SJCRH30 (cell line): ENCODE results near the gene SPACA6. TPM values are rescaled to one million over a fixed set of nuclear protein-coding genes. Genes with fewer than 3 reads are reported as not detected.
"Not testable (repeated sequence)": the region's sequence is repeated elsewhere in the genome, so short reads cannot be mapped to it uniquely, and the experiment has no call there.

ENCODE experiments used
- DNase-seq, 2 experiments: peaks; one replicate each; pipeline ENCODE4 v3.0.0-alpha.2; 2015 to 2020
- H3K27ac ChIP-seq: fragments of 250-450 bp; sonication (Bioruptor Pico); 2 replicates; pipeline ENCODE4 v1.5.1; 2020; ENCODE audit warnings: mild to moderate bottlenecking, moderate library complexity
- H3K27me3 ChIP-seq: fragments of 250-450 bp; sonication (Bioruptor Pico); 2 replicates; pipeline ENCODE4 v1.5.1; 2020; ENCODE audit warnings: mild to moderate bottlenecking, moderate library complexity
- H3K36me3 ChIP-seq: fragments of 250-450 bp; sonication (Bioruptor Pico); 2 replicates; pipeline ENCODE4 v1.5.1; 2020; ENCODE audit warnings: mild to moderate bottlenecking, moderate library complexity
- H3K4me1 ChIP-seq: fragments of 250-450 bp; sonication (Bioruptor Pico); 2 replicates; pipeline ENCODE4 v1.5.1; 2020; ENCODE audit warnings: mild to moderate bottlenecking, moderate library complexity
- H3K4me3 ChIP-seq: fragments of 250-450 bp; sonication (Bioruptor Pico); 2 replicates; pipeline ENCODE4 v1.5.1; 2020; ENCODE audit warnings: mild to moderate bottlenecking, moderate library complexity
- H3K9me3 ChIP-seq: fragments of 250-450 bp; sonication (Bioruptor Pico); replicated peaks from 2 replicates; pipeline ENCODE4 v1.5.1; 2020; ENCODE audit warnings: mild to moderate bottlenecking, moderate library complexity
- total RNA-seq: library from RNA; depleted of rRNA; stranded (reverse); fragments of >200 nt; shearing (Covaris generic); gene quantifications from 2 replicates; pipeline ENCODE4 v1.2.3, GENCODE V29; 2014; rRNA removed

The SPACA6 gene, protein sequence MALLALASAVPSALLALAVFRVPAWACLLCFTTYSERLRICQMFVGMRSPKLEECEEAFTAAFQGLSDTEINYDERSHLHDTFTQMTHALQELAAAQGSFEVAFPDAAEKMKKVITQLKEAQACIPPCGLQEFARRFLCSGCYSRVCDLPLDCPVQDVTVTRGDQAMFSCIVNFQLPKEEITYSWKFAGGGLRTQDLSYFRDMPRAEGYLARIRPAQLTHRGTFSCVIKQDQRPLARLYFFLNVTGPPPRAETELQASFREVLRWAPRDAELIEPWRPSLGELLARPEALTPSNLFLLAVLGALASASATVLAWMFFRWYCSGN
- 3.2 and 10.9 TPM in 2 replicates for total RNA-seq

- Histone ChIP-seq H3K36me3 (peaks cover 32% of the 10 kb centered on the region; the same call in 1 of the 2 replicates), H3K4me3 (no peak within 1 kb of the TSS), H3K27me3 (no peaks in the 10 kb centered on the region), H3K4me1 (no peaks in the 10 kb centered on the region), H3K27ac (no peak within 1 kb of the TSS), H3K9me3 (no peaks in the 10 kb centered on the region)
- no peak for DNase-seq
Measured at GRCh38 chr19:51693260-51693659, at the start of gene SPACA6. SPACA6 (plus strand) TSS chr19:51693330; CDS start chr19:51693527, 197 bp downstream.

DNA sequence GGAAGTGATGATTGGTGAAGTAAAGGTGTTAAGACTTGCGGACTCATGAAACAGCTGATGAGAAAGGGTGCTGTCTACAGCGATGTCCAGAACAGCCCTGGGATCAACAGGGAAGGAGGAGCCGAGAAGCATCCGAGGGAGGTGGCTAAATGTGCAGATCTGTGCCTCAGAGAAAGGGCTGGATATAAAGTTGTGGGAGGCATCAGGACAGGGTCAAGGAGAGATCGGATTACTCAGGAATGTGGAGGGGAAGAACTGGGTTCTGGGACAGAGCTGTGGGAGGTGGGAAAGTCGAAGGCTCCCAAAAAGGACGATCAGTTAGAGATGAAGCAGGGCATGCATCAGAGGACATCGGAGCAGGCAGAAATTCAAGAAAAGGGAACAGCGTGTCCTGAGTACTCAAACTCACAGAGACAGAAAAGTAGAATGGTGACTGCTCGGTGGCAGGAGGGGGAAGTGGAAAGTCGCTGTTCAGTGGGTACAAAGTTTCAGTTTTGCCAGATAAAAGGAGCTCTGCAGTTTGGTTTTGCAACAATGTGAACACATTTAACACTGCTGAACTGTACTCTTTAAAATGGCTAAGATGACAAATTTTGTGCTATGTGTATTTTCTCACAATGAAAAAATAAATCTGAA is 48.4 kb upstream of the SPACA6 start:
- Histone ChIP-seq H3K9me3 (no peaks in the 10 kb centered on the region), H3K4me1 (no peaks in the 10 kb centered on the region), H3K36me3 (no peaks in the 10 kb centered on the region), H3K27ac (no peak overlapping the region), H3K4me3 (no peak overlapping the region), H3K27me3 (peaks cover 3% of the 10 kb centered on the region; the same call in 1 of the 2 replicates)
- DNase-seq = no peak

DNA sequence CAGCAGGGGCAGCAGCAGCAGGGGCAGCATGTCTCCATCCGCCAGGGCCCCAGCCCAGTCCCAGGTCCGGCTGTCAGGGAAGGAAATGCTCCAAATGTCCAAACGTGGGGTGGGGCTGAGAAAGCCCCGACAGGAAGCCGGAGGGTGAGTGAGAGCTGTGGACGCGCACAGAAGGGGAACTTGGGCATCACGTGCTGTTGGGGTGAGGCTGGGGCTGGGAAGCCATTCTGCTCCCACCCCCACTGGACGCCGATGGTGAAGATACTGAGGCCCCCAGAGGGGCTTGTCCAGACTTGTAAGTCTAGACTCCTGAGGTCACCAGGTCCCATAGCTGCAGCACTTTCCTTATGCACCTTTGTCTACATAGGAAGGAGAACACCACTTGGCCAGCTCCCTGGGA is 46.4 kb upstream of the SPACA6 start, which contains the start of gene SIGLEC14:
Gene SIGLEC14, minus strand, starts transcription at position 96 of the 400 bp plus-strand sequence. Its CDS starts 66 bp downstream, at position 30.
- not testable (repeated sequence) for H3K9me3 ChIP-seq, DNase-seq, H3K36me3 ChIP-seq, H3K4me1 ChIP-seq, H3K4me3 ChIP-seq, H3K27ac ChIP-seq, H3K27me3 ChIP-seq

DNA sequence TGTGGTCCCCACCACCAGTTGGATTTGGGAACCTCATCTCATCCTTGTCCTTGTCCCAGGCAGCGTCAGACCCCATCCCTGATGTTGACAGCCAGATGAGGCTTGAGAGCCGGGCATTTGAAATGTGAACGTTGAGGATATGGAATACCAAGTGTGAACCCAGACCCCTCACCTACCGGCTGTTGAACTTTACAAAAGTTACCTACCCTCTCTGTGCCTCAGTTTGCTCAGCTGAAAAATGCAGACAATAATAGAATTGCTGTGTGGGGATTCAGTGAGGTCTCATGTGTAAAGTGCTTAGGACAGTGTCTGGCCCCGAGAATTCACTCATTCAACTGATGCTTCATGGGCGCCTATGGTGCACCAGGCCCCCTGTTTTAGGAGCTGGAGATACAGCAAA is 45.8 kb upstream of the SPACA6 start:
- Histone ChIP-seq H3K4me1 (no peaks in the 10 kb centered on the region), H3K9me3 (no peaks in the 10 kb centered on the region), H3K36me3 (no peaks in the 10 kb centered on the region), H3K27ac (no peak overlapping the region), H3K27me3 (peaks cover 3% of the 10 kb centered on the region; the same call in 1 of the 2 replicates), H3K4me3 (no peak overlapping the region)
- DNase-seq = no peak

- Histone ChIP-seq H3K36me3 (no peaks in the 10 kb centered on the region), H3K9me3 (no peaks in the 10 kb centered on the region), H3K4me3 (no peak overlapping the region), H3K4me1 (no peaks in the 10 kb centered on the region), H3K27me3 (peaks cover 3% of the 10 kb centered on the region; the same call in 1 of the 2 replicates), H3K27ac (no peak overlapping the region)
- DNase-seq = no peak
Measured at GRCh38 chr19:51651216-51651846, 41.8 kb upstream of the SPACA6 start.

DNA sequence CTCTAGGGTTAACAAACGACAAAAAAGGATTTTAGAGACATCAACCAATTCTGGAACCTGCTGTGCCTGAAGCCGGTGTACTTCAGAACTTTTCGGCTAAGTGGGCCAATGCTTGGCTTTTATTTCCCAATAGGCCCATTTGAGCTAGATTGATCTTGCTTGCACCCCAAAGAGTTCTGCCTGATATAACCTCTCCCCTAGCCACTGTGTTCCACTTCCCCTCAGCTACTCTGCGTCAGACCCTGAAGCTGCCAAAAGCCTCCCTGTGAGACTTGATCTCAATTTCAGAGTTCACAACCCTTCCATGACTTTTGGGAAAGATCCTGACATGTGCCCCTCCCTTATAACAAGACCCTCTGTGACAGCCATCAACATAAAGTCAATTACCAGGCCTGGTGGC is 40.9 kb upstream of the SPACA6 start:
- no peak overlapping the region for H3K4me3 ChIP-seq
- no peak for DNase-seq
- peaks cover 3% of the 10 kb centered on the region; the same call in 1 of the 2 replicates for H3K27me3 ChIP-seq
- H3K9me3 ChIP-seq = no peaks in the 10 kb centered on the region
- H3K36me3 ChIP-seq = no peaks in the 10 kb centered on the region
- H3K27ac ChIP-seq = no peak overlapping the region
- no peaks in the 10 kb centered on the region for H3K4me1 ChIP-seq

GRCh38 chr19:51653162-51653561 is 40.0 kb upstream of the SPACA6 start:
- H3K27me3 ChIP-seq = peaks cover 3% of the 10 kb centered on the region; the same call in 1 of the 2 replicates
- no peaks in the 10 kb centered on the region for H3K4me1 ChIP-seq
- no peaks in the 10 kb centered on the region for H3K36me3 ChIP-seq
- H3K27ac ChIP-seq = no peak overlapping the region
- H3K4me3 ChIP-seq = no peak overlapping the region
- no peaks in the 10 kb centered on the region for H3K9me3 ChIP-seq
- no peak for DNase-seq

- Histone ChIP-seq H3K36me3 (no peaks in the 10 kb centered on the region), H3K9me3 (no peaks in the 10 kb centered on the region), H3K27me3 (no peaks in the 10 kb centered on the region), H3K27ac (no peak overlapping the region), H3K4me3 (no peak overlapping the region), H3K4me1 (no peaks in the 10 kb centered on the region)
- DNase-seq = no peak
Measured at GRCh38 chr19:51654783-51655182, 38.3 kb upstream of the SPACA6 start.

DNA sequence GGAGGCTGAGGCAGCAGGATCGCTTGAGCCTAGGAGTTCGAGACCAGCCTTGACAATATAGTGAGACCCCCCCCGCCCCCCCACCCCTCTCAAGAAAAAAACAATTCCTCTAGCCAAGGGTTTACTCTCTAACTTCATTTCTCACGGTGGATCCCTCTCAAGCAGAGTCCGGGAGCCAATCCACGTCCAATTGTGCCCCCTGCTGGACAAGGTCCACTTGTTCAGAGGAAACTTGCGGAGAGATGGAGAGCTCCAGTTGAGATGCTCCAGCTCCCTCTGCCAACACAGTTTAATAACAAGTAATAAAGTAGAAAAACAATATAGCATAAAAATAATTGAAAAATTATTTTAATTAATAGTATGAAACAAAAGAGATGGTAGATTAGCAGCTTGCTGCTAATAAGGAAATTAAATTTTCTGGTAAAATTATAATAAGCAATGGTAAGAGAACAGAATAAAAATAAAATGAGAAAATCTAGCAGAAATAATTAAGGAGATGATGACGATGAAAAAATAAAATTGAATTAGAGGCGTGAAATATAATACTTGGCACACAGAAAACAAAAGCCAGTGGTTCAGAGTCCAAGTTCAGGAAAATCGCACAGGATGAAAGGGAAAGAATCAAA is 32.0 kb upstream of the SPACA6 start:
- H3K27me3 ChIP-seq = no peaks in the 10 kb centered on the region
- no peak overlapping the region for H3K27ac ChIP-seq
- DNase-seq = peak; percentile 67 to 86
- H3K4me3 ChIP-seq = no peak overlapping the region
- H3K36me3 ChIP-seq = no peaks in the 10 kb centered on the region
- H3K4me1 ChIP-seq = no peaks in the 10 kb centered on the region
- H3K9me3 ChIP-seq = no peaks in the 10 kb centered on the region

DNA sequence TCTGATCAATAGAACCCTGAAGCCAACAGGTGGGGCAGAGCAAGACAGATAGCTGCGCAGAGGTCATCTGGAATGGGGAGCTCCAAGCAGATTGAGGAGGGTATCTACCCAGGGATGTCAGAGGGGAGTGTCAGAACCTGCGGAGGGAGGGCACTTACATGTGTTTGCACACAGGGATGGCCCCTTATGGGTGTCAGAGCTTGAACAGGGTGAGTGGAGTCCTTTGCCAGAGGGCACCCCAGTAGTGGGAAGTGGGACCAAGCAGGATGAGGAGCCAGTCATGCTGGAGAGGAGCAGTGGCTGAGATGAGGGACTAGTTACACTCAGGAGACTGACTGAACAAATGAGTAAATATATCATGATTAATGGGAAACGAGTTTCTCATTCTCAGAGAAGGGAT is 29.5 kb upstream of the SPACA6 start:
- no peak for DNase-seq
- Histone ChIP-seq H3K4me3 (no peak overlapping the region), H3K4me1 (no peaks in the 10 kb centered on the region), H3K27me3 (no peaks in the 10 kb centered on the region; the same call in 1 of the 2 replicates), H3K9me3 (no peaks in the 10 kb centered on the region), H3K36me3 (no peaks in the 10 kb centered on the region), H3K27ac (no peak overlapping the region)

GRCh38 chr19:51664131-51664530 is 29.0 kb upstream of the SPACA6 start:
- no peaks in the 10 kb centered on the region for H3K36me3 ChIP-seq
- H3K27me3 ChIP-seq = no peaks in the 10 kb centered on the region; the same call in 1 of the 2 replicates
- H3K4me3 ChIP-seq = no peak overlapping the region
- no peaks in the 10 kb centered on the region for H3K4me1 ChIP-seq
- H3K9me3 ChIP-seq = no peaks in the 10 kb centered on the region
- DNase-seq = no peak
- no peak overlapping the region for H3K27ac ChIP-seq

DNA sequence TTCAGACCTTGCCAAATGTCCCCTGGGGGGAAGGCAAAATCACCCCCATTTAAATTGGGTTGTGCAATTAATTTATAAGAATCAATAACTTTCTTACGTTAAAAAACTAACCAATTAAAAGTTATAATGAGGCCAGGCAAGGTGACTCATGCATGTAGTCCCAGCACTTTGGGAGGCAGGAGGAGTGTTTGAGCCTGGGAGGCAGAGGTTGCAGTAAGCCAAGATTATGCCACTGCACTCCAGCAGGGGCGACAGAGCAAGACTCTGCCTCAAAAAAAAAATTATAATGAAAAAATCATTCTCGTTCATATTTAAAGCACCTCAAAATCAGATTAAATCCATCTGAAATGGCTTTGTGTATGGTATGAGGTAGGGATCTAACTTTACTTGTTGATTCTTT is 28.1 kb upstream of the SPACA6 start:
- H3K27ac ChIP-seq = no peak overlapping the region
- no peaks in the 10 kb centered on the region for H3K9me3 ChIP-seq
- no peak for DNase-seq
- H3K4me1 ChIP-seq = no peaks in the 10 kb centered on the region
- H3K4me3 ChIP-seq = no peak overlapping the region
- no peaks in the 10 kb centered on the region; the same call in 1 of the 2 replicates for H3K27me3 ChIP-seq
- H3K36me3 ChIP-seq = no peaks in the 10 kb centered on the region

GRCh38 chr19:51668216-51668615 is 24.9 kb upstream of the SPACA6 start:
- Histone ChIP-seq H3K27me3 (no peaks in the 10 kb centered on the region; the same call in 1 of the 2 replicates), H3K4me3 (no peak overlapping the region), H3K36me3 (no peaks in the 10 kb centered on the region), H3K4me1 (no peaks in the 10 kb centered on the region), H3K9me3 (no peaks in the 10 kb centered on the region), H3K27ac (no peak overlapping the region)
- no peak for DNase-seq

DNA sequence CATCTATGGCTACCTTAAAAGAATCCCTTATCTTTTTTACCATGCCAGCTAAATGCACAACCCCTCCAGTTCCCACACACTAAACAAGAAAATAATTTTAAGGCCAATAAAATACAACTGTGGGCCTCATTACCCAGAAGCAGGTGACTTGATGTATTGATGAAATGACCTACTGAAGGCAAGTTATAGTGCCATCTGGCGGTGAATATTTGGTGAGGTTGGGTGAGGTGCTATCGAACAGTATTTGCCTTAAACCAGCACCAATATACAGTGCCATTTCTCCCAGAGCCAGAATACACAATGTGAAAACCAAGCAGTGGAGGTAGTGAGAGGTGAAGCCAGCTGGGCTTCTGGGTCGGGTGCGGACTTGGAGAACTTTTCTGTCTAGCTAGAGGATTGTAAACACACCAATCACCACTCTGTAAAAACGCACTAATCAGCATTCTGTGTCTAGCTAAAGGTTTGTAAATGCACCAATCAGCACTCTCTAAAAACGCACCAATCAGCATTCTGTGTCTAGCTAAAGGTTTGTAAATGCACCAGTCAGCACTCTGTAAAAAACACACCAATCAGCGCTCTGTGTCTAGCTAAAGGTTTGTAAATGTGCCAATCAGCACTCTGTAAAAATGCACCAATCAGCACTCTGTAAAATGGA is 17.1 kb upstream of the SPACA6 start:
- not testable (repeated sequence) for H3K27me3 ChIP-seq, H3K4me1 ChIP-seq, H3K36me3 ChIP-seq, H3K4me3 ChIP-seq, H3K9me3 ChIP-seq, H3K27ac ChIP-seq
- peak in 1 of 2 experiments; percentile 45 for DNase-seq
